ENCODE measurements around the gene NUP93.

The NUP93 gene

GRCh38 chr16:56741399-56741798, 11.5 kb downstream of the NUP93 start:
- DNase-seq (ENCODE audit: low read depth) = no peak
- no peak for TF ChIP-seq CTCF (IDR thresholded peaks at IDR 0.05; ENCODE audit: control insufficient read depth, extremely low read depth, insufficient read depth)
- H3K4me3 ChIP-seq (ENCODE audit: low read depth, low read length) = no peak overlapping the region

DNA sequence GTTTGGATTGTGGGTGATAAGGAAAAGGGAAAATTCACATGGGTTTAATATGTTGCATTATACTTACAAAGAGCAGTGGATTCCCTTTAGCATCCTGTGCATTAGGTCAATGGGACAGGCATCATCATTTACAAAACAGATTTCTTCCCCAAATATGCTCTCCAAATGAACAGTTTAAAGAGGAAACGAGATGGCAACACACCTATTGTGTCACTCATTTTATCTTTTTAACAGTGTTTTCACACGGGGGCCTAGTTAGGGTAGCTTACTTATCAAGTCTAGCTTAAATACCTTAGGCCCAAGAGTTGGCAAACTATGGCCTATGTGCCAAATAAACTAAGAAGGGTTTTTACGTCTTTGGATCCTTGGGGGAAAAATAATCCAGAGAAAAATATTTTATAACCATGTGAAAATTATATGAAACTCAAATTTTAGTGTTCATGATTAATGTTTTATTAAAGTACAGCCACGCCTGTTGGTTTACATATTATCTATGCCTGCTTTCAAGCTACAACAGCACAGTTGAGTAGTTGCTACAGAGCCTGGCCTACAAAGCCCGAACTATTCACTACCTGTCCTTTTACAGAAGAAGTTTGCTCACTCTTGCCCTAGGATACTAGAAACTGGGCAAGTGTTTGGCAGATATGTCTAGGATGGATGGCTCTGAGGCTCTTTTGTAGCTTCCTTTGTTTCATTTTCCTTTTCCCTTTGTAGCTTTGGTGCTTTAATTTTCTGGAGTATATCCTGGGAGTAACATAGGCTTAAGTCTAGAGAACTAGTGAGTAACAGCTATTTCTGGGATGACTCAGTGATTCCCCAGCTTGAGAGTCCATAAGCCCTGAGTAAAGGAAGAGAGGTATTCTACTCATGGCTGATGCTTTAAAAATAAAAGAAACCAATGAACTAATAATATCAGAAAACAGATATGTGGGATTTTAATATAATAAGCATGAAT, 12.4 kb downstream of the NUP93 start:
- no peak for TF ChIP-seq CTCF (IDR thresholded peaks at IDR 0.05; ENCODE audit: control insufficient read depth, extremely low read depth, insufficient read depth)
- no peak for DNase-seq (ENCODE audit: low read depth)
- H3K4me3 ChIP-seq (ENCODE audit: low read depth, low read length) = no peak overlapping the region

- DNase-seq (ENCODE audit: low read depth) = no peak
- TF ChIP-seq CTCF (IDR thresholded peaks at IDR 0.05; ENCODE audit: control insufficient read depth, extremely low read depth, insufficient read depth) = no peak
- no peak overlapping the region for H3K4me3 ChIP-seq (ENCODE audit: low read depth, low read length)
Observed at GRCh38 chr16:56743840-56744239, 13.9 kb downstream of the NUP93 start.

- no peak for DNase-seq (ENCODE audit: low read depth)
- H3K4me3 ChIP-seq (ENCODE audit: low read depth, low read length) = no peak overlapping the region
- no peak for TF ChIP-seq CTCF (IDR thresholded peaks at IDR 0.05; ENCODE audit: control insufficient read depth, extremely low read depth, insufficient read depth)
Observed at GRCh38 chr16:56744996-56745640, 15.2 kb downstream of the NUP93 start.

- no peak for DNase-seq (ENCODE audit: low read depth)
- no peak for TF ChIP-seq CTCF (IDR thresholded peaks at IDR 0.05; ENCODE audit: control insufficient read depth, extremely low read depth, insufficient read depth)
- peak overlapping the region; percentile 25 for H3K4me3 ChIP-seq (ENCODE audit: low read depth, low read length)
Observed at GRCh38 chr16:56747486-56748045, 17.6 kb downstream of the NUP93 start.

DNA sequence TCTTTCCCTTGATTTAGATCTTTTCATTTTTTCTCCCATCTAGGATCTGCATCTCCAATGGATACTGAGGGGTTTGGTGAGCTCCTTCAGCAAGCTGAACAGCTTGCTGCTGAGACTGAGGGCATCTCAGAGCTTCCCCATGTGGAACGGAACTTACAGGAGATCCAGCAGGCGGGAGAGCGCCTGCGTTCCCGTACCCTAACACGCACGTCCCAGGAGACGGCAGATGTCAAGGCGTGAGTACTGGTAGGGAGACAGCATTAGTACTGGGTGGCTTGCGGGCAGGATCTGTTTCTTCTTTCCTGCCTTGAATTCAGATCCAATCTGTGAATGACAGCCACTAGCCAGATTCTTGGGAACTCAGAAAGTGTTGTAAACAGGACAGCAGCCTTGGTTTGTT, 18.3 kb downstream of the NUP93 start:
- peak overlapping the region; percentile 25 for H3K4me3 ChIP-seq (ENCODE audit: low read depth, low read length)
- DNase-seq (ENCODE audit: low read depth) = no peak
- no peak for TF ChIP-seq CTCF (IDR thresholded peaks at IDR 0.05; ENCODE audit: control insufficient read depth, extremely low read depth, insufficient read depth)
